ENCODE data around the gene ZNF525.
"Not testable (repeated sequence)": the region's sequence is repeated elsewhere in the genome, so short reads cannot be mapped to it uniquely, and the experiment has no call there.

The ZNF525 gene

DNA sequence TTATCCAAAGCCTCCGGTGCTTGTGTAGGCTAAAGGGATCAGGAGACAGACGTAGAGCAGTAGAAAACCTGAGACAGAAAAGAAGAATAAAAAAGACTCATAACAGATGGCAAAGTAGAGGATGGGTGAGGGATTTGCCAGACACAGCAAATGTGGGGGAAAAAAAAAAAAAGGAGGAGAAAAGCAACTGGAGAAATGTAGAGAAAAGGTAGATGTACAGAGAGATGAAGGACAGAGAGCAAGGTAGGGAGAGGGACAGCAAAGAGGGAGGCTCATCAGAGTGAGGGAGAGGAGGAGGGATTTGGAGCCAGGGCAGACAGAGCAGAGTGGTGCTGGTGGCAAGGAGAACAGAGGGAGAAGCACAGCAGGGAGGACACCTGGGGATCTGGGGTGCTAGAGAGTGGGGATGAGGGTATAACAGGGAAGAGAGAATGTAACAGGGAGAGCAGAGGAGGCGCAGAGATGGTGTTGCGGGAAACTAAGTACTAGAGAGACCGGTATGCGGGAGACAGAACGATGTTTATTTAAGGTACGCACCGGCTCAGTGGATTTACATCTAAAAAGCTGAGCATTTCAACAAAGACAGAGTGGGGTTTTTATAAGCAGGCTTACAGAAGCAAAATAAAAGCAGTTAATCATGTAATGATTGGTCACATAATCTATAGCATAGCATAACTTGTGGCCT, 30.5 kb downstream of the ZNF525 start:
- not testable (repeated sequence) for DNase-seq

DNA sequence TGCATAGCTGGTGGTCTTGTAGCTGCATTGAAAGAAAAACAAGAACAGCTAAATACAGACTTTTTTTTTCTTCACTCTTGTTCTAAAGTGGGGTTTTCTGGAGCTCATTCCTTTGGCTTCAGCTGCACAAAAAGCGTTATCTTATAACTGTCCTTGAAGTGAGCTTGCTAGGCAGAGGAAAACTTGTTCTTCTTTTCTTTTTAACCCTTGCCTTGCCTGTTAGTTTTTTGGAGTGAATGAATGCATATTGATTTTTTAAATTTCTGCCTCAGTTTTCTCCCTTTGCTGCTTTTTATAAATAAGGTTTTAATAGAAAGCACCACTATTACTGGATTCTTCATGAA, 31.0 kb downstream of the ZNF525 start:
- no peak for DNase-seq

DNA sequence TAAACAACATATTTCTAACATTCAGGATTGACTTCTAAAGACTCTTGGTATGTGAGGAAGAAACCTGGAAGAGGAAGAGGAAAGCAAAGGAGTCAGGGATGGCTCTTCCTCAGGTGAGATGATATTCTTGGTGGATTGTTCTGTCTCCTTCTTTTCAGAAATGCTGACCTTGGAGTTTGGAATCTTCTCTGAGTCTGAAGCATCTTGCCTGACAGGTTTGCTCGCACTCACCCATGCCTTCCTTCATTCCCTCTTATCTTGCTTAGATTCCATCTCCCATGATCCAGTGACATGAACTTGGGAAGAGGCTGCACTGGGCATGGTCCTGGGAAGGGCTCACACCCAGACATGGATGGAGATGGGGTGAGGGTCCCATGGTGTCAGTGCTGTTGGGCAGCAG, 32.4 kb downstream of the ZNF525 start:
- DNase-seq, result not testable (repeated sequence)

DNA sequence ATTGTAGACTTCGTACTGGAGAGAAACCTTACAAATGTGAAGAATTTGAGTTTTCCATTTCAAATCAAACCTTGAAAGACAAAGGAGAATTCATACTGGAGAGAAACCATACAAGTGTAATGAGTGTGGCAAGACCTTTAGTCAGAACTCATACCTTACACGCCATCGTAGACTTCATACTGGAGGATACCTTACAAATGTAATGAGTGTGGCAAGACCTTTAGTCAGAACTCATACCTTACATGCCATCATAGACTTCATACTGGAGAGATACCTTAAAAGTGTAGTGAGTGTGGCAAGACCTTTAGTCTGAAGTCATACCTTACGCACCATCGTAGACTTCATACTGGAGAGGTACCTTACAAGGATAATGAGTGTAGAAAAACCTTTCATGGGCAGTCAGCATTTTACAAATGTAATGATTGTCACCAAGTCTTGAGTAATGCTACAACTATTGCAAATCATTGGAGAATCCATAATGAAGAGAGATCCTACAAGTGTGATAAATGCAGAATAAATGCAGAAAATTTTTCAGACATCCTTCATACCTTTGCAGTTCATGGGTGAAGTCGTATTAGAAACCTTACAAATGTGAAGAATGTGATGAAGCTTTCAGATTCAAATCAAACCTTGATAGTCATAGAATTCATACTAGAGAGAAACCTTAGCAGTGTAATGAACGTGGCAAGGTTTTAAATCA, 44.1 kb downstream of the ZNF525 start:
- no peak for DNase-seq

DNA sequence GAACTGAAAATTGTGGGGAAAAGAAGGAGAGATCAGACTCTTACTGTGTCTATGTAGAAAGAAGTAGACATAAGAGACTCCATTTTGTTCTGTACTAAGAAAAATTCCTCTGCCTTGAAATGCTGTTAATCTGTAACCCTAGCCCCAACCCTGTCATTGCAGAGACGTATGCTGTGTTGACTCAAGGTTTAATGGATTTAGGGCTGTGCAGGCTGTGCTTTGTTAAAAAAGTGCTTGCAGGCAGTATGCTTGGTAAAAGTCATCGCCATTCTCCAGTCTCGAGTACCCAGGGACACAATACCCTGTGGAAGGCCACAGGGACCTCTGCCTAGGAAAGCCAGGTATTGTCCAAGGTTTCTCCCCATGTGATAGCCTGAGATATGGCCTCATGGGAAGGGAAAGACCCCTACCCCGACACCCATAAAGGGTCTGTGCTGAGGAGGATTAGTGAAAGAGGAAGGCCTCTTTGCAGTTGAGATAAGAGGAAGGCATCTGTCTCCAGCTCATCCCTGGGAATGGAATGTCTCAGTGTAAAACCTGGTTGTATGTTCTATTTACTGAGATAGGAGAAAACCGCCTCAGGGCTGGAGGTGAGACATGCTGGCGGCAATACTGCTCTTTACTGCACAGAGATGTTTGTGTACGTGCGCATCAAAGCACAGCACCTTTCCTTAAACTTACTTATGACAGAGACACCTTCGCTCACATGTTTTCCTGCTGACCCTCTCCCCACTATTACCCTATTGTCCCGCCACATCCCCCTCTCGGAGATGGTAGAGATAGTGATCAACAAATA, 55.2 kb downstream of the ZNF525 start:
- not testable (repeated sequence) for DNase-seq

DNA sequence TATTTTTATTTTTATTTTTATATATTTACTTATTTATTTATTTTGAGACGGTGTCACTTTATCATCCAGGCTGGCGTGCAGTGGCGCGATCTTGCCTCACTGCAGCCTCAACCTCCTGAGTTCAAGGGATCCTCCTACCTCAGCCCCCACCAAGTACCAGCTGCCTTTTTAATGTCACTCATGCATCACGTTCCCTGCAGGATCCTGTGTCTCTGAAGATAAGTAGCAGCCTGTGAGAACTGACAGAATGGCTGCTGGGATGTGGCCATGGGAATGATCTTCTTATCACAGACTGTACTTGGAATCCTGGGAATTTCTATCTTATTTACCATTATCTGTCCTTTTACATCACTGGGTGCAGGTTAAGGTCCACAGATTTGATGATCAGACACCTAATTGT, 57.0 kb downstream of the ZNF525 start:
- no peak for DNase-seq

DNA sequence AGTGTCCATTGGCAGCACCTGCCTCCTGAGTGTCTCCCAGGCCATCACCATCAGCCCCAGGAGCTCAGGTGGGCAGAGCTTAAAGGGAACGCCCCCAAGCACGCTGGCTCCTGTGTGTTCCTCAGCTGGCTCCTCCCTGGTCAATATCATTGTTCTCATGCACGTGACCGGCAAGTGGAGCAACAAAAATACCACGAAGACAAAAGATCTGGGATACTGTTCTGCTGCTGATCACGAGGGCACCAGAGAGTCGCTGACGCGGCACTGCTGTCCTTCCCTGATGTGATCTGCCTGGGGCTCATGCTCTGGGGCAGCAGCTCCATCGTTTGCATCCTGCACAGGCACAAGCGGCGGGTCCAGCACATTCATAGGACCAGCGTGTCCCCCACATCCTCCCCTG, 57.6 kb downstream of the ZNF525 start:
- not testable (repeated sequence) for DNase-seq

DNA sequence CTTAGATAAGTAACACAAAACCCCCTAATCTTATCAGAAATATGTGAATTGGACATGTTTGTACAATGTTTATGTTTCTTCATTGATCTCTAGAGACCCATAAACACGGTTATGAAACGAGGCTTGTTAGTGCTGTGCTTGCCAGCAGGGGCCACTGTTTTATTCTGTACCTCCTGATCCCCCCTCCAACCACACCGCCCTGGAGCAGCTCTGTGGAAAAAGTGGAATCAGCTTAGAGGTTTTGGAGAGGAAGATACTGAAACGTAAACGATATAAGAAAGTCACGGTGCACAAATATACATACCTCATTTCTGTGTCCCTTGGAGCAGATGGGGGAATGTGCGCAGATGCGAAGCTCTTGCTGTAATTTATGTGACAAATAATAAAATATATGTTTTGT, 58.2 kb downstream of the ZNF525 start:
- DNase-seq, result not testable (repeated sequence)

DNA sequence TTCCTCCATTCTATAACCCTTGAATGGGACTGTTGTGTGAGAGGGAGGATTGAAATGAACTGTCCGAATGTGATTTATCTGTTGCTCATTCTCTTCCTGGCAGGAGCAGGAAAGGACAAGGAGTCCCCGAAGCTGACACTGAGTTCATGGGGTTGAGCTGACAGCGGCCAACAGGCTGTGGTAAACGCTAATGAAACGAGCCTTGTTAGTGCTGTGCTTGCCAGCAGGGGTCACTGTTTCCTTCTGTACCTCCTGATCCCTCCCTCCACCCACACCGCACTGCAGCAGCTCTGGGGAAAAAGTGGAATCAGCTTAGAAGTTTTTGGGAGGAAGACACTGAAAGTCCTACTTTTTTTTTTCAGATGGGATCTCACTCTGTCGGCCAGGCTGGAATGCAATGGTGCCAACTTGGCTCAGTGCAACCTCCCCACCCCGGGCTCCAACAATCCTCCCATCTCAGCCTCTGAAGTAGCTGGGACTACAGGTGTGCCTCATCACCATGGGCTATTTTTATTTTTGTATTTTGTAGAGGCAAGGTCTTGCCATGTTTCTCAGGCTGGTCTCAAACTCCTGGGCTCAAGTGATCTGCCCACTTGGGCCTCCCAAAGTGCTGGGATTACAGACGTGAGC, 59.6 kb downstream of the ZNF525 start:
- DNase-seq, result peak; percentile 61

DNA sequence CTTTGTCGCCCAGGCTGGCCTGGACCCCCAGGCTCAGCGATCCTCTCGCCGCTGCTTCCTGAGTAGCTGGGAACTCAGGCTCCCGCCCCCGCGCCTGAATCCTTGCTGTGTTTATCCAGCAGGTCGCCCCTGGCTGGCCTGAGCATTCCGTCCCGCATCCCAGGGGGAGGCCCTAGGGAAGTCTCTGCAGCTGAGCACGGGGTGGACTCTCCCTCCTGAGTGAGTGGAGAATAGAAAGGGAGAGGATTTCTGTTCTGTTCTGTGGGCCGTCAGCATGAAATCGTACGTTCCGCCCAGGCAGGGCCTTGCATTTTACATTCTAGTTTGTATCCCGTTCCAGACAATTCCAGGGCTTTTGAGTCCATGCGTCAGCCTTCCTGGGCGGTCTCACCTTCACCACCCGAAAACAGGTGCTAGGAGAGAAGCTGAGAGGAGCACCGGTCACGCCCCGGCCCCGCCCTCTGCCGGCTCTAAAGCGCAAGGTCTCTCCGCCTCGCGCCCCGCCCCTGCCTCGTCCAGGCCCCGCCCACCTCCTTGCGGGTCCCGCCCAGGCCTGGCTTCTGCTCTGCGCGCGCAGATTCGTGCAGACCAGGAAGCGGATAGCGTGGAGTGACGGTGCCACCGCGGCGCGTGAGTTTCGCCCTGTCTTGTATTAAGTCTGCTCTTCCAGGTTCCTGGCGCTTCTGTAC, 66.0 kb downstream of the ZNF525 start, which contains the start of gene ZNF761:
ZNF761 (plus strand) TSS at position 586 of the 689 bp plus-strand sequence. CDS start 15,285 bp downstream, outside the sequence.
- peak; percentile 98 for DNase-seq

DNA sequence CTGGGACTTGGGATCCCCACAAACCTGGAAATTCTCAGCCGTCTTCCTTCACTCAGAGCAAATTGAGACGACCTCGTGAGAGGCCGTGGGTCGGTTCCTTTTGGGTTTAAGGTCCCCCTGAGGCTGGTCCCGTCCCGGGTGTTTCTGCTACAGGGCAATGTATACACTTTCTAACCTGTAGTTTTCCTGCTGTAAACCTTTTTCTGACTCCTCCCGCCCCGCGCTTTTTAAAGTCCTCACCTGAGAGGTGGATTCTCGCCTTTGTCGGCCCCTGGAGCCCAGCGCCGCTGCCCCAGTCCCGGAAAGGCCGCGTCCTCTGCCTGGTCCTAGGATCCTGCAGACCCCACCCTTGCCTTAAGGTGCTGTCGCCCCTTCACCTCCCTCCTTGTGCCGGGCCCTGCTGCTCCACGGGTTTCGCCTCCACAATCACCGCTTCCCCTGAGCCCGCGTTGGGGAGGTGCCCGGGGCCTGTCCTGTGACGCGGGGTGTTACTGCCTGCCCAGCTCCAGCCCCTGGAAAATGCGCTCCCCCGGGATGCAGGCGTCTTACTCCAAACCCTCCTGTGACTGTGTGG, 66.7 kb downstream of the ZNF525 start:
- DNase-seq, result peak; percentile 16
